Neuronal stem cell (in vitro differentiated cells): Measurements from ENCODE around the gene MCM10. TPM values are rescaled to one million over a fixed set of nuclear protein-coding genes. Genes with fewer than 3 reads are reported as not detected.
A peak's percentile ranks its signal among the peaks of the same experiment; 100 is the strongest.

ENCODE experiments used
- DNase-seq: peaks from one replicate; pipeline ENCODE4 v3.0.0-alpha.2; 2013; ENCODE audit warnings: low spot score
- H2AFZ ChIP-seq: one replicate; pipeline ENCODE4 v1.6.1; 2013; ENCODE audit warnings: mild to moderate bottlenecking, low read length, inconsistent platforms
- H2AK5ac ChIP-seq: 2 replicates; pipeline ENCODE4 v1.6.1; 2013; ENCODE audit warnings: low read depth, mild to moderate bottlenecking, inconsistent platforms, low read length, moderate library complexity, mixed read lengths
- H2BK120ac ChIP-seq: 2 replicates; pipeline ENCODE4 v1.6.1; 2013; ENCODE audit warnings: low read depth, mild to moderate bottlenecking, inconsistent platforms, low read length, moderate library complexity, mixed read lengths
- H2BK12ac ChIP-seq: one replicate; pipeline ENCODE4 v1.6.1; 2013; ENCODE audit warnings: low read length, inconsistent platforms
- H2BK15ac ChIP-seq: 2 replicates; pipeline ENCODE4 v1.6.1; 2013; ENCODE audit warnings: mild to moderate bottlenecking, low read length, inconsistent platforms, mixed read lengths
- H2BK5ac ChIP-seq: one replicate; pipeline ENCODE4 v1.6.1; 2013; ENCODE audit warnings: inconsistent platforms, mild to moderate bottlenecking, low read length, moderate library complexity
- H3K14ac ChIP-seq: one replicate; pipeline ENCODE4 v1.6.1; 2013; ENCODE audit warnings: low read length, inconsistent platforms
- H3K18ac ChIP-seq: 2 replicates; pipeline ENCODE4 v1.6.1; 2013; ENCODE audit warnings: low read length, inconsistent platforms
- H3K23ac ChIP-seq: 2 replicates; pipeline ENCODE4 v1.6.1; 2013; ENCODE audit warnings: low read depth, mild to moderate bottlenecking, mixed read lengths, low read length, inconsistent platforms; ENCODE audit not compliant: poor library complexity
- H3K27ac ChIP-seq: replicated peaks from 3 replicates; pipeline ENCODE4 v1.5.1; 2013; ENCODE audit warnings: low read length, inconsistent platforms
- H3K27me3 ChIP-seq, 3 experiments: 2 replicates each; pipeline ENCODE4 v1.6.1; 2013; ENCODE audit warnings: low read length in 3 of 3, mild to moderate bottlenecking in 2 of 3, inconsistent platforms in 1 of 3, low read depth in 1 of 3, mixed read lengths in 1 of 3, moderate library complexity in 1 of 3; ENCODE audit not compliant: control insufficient read depth in 3 of 3, insufficient read depth in 3 of 3
- H3K36me3 ChIP-seq, 2 donors: replicated peaks in 1 of 2; 2 replicates each; pipeline ENCODE4 v1.6.1; 2013; ENCODE audit warnings: low read length in 2 of 2; ENCODE audit not compliant: control insufficient read depth in 2 of 2, insufficient read depth in 2 of 2
- H3K4ac ChIP-seq: 2 replicates; pipeline ENCODE4 v1.6.1; 2013; ENCODE audit warnings: inconsistent platforms, mild to moderate bottlenecking, low read length, moderate library complexity
- H3K4me1 ChIP-seq, 2 donors: 1 replicate in 1 of 2; 2 replicates in 1 of 2; pipeline ENCODE4 v1.6.1; 2013; ENCODE audit warnings: low read length in 2 of 2, low read depth in 1 of 2; ENCODE audit not compliant: control insufficient read depth in 2 of 2, insufficient read depth in 1 of 2
- H3K4me2 ChIP-seq: one replicate; pipeline ENCODE4 v1.6.1; 2013; ENCODE audit warnings: mild to moderate bottlenecking, low read length, inconsistent platforms; ENCODE audit not compliant: insufficient read depth, poor library complexity, severe bottlenecking
- H3K4me3 ChIP-seq, 2 donors: 2 replicates each; pipeline ENCODE4 v1.5.1; 2013; ENCODE audit warnings: low read length in 2 of 2, mild to moderate bottlenecking in 2 of 2, inconsistent platforms in 1 of 2, moderate library complexity in 1 of 2
- H3K79me1 ChIP-seq: one replicate; pipeline ENCODE4 v1.6.1; 2013; ENCODE audit warnings: low read depth, mild to moderate bottlenecking, inconsistent platforms, low read length, moderate library complexity
- H3K9ac ChIP-seq: one replicate; pipeline ENCODE4 v1.6.1; 2013; ENCODE audit warnings: mild to moderate bottlenecking, low read depth, low read length, inconsistent platforms; ENCODE audit not compliant: poor library complexity
- H3K9me3 ChIP-seq, 2 donors: replicated peaks in 1 of 2; 2 replicates each; pipeline versions ENCODE3 to v1.6.1; 2013; ENCODE audit warnings: low read length in 2 of 2, mild to moderate bottlenecking in 2 of 2, inconsistent platforms in 1 of 2, low read depth in 1 of 2, mixed read lengths in 1 of 2, moderate library complexity in 1 of 2; ENCODE audit not compliant: control insufficient read depth in 2 of 2, insufficient read depth in 1 of 2
- H4K8ac ChIP-seq: one replicate; pipeline ENCODE4 v1.6.1; 2013; ENCODE audit warnings: low read depth, mild to moderate bottlenecking, inconsistent platforms, low read length, moderate library complexity
- H4K91ac ChIP-seq: one replicate; pipeline ENCODE4 v1.6.1; 2013; ENCODE audit warnings: low read length, low read depth, mild to moderate bottlenecking, inconsistent platforms; ENCODE audit not compliant: poor library complexity
- WGBS, 2 donors: extraction: QIAGEN DNeasy Blood & Tissue Kit; methylation state at CpG; one replicate each; pipeline ENCODE4 v1.1.7; 2013; ENCODE audit warnings: missing lambda C conversion rate in 2 of 2, mixed read lengths in 1 of 2; ENCODE audit not compliant: insufficient read length in 2 of 2, insufficient replicate concordance in 1 of 2; ENCODE audit errors: extremely low coverage in 2 of 2; 5-methylcytosine and 5-hydroxymethylcytosine counted together
- polyA plus RNA-seq, 2 experiments: library from polyadenylated mRNA; stranded (reverse); fragments of 200-250 nt; gene quantifications; one replicate each; pipeline ENCODE4 v1.2.3, GENCODE V29; 2013

Gene MCM10
- 17.7 TPM for polyA plus RNA-seq (2013, experiment 1 of 2)
- 18.3 TPM for polyA plus RNA-seq (2013, experiment 2 of 2)

DNA sequence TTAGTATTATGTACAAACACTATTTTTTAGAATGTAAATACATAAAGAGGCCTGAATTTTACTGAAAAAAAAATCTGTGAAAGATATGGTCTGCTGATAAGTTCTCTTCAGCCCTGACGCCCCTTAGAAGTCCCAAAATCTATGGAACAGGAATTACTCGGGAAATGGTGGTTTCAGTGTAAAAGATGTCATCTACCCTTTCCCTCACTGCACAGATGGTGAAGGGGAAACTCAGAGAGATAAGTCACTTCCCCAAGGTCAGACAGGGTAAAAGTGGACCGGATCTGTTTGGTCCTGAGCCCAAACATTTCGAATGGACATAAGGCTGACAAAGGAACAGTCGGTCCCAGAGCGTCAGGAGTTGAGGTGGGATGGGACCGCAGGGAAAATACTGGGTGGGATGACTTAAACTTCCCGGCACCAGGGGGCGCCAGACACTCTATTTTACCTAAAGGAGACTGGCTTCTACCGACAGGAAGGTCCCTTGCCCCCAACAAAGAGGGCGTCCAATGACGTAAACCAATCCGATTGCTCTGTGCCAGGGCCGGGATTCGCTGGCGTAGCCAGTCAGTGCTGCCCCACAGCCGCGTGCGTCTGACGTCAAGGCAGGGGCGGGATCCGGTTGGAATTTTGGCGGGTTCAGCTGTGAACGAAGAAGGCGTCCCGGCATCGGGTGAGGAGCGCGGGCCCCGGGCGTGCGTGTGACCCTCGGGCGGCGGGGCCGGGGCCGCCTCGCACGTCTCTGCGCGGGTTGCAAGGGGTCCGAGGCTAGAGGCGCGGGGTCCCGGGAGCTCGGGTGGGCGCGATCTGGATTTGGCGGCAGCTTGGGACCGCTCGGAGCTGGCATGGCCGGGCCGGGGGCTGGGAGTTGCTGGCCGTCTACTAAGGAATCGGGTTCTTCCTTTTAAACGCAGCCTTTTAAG lies at the start of gene MCM10:
Gene MCM10 (plus strand): TSS at position 625 of the 923 bp plus-strand sequence. CDS start 2,645 bp downstream, outside the sequence.
- no peak within 1 kb of the TSS for H3K27ac ChIP-seq
- peak within 1 kb of the TSS; percentile 95 for H2AFZ ChIP-seq
- peak within 1 kb of the TSS; percentile 69 for H3K4me2 ChIP-seq
- H3K27me3 ChIP-seq: no peaks in the 10 kb centered on the region
- no peak within 1 kb of the TSS for H2BK5ac ChIP-seq
- H4K91ac ChIP-seq: no peak within 1 kb of the TSS
- no peaks in the 10 kb centered on the region for H3K79me1 ChIP-seq
- no peak within 1 kb of the TSS for H3K4ac ChIP-seq
- H3K18ac ChIP-seq: no peak within 1 kb of the TSS
- H3K9me3 ChIP-seq: no peaks in the 10 kb centered on the region
- H2BK15ac ChIP-seq: no peak within 1 kb of the TSS
- H3K14ac ChIP-seq: no peak within 1 kb of the TSS
- peak within 1 kb of the TSS; percentile 55 to 86 for H3K4me3 ChIP-seq
- H2AK5ac ChIP-seq: no peak within 1 kb of the TSS
- H3K4me1 ChIP-seq: peaks cover 0 to 4% of the 10 kb centered on the region in 2 donors
- no peak within 1 kb of the TSS for H4K8ac ChIP-seq
- H3K9ac ChIP-seq: peak within 1 kb of the TSS; percentile 73
- no peak within 1 kb of the TSS for H2BK120ac ChIP-seq
- no peak within 1 kb of the TSS for H2BK12ac ChIP-seq
- H3K36me3 ChIP-seq: peaks cover 4 to 32% of the 10 kb centered on the region in 2 donors
- H3K23ac ChIP-seq: no peak within 1 kb of the TSS
- no CpG with 5 or more reads among the region's 56 CpGs for WGBS, 2 donors
- DNase-seq: peak; percentile 98

DNA sequence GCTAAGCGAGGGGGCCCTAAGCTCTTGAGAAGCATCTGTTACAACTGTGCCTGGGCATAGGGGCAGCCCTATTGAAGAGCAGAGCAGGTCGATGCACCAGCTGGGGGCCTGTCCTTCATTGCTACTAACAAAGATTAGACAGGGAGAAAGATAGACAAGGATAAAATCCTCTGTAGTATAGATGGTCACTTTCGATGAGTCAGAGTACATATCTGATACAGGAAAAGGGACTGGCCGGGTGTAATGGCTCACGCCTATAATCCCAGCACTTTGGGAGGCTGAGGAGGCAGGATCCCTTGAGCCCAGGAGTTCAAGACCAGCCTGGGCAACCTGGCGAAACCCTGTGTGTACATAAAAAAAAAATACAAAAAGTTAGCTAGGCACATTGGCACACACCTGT lies 47.8 kb upstream of the MCM10 start:
- Histone ChIP-seq H4K91ac (no peak overlapping the region), H3K18ac (no peak overlapping the region), H3K36me3 (no peaks in the 10 kb centered on the region), H2BK120ac (no peak overlapping the region), H3K27me3 (no peaks in the 10 kb centered on the region), H4K8ac (no peak overlapping the region), H3K4me3 (no peak overlapping the region), H3K23ac (no peak overlapping the region), H3K9me3 (no peaks in the 10 kb centered on the region), H2AFZ (no peak overlapping the region), H3K4me1 (no peaks in the 10 kb centered on the region), H3K14ac (no peak overlapping the region), H3K27ac (no peak overlapping the region), H3K79me1 (no peaks in the 10 kb centered on the region), H2BK12ac (no peak overlapping the region), H2BK5ac (no peak overlapping the region), H3K9ac (no peak overlapping the region), H3K4ac (no peak overlapping the region), H2BK15ac (no peak overlapping the region), H3K4me2 (no peak overlapping the region), H2AK5ac (no peak overlapping the region)
- DNase-seq: no peak
- WGBS, 2 donors: no CpG with 5 or more reads among the region's 6 CpGs

DNA sequence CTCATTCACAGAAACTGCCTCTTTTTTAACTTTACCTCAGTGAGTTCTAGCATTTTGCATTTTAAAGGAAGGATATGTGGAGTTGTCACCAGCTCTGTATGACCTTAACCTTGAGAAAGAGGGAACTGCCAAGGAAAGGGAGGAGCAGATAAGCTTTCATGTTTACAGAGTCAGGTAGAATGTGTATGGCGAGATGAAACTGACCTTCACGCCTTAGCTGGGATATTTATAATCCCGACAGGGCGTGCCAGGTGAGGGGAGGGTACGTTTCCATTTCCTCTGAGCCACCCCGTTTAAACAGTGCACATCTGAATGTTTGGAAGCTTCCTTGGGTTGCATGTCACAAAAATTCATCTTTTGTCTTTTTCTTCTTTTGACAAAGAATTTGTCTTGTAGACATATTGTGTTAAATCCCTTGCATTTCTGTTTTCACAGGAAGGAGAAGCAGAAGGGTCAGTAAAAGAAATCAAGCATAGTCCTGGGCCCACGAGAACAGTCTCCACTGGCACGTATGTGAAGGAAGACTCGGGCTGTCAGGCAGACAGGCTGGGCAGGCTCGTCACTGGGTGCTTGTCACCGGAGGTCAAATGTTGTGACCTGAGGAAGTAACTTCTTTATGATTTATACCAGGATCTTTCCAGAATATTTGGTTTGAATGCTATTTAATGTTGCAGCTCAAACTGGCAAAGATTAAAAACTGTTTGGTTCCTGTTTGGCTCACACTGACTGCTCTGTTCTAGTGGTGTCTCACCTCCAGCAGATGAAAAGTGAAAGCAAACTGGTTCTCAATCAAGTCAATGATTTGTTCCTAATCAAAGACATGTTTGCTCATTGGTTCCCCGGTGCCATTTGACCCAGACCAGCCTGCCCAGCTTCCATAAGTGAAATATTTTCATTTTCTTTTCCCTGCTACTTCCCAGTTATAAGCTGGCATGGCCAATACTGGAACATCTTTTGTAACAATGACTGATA lies 45.2 kb upstream of the MCM10 start:
- no peaks in the 10 kb centered on the region for H3K36me3 ChIP-seq
- H3K4me3 ChIP-seq: no peak overlapping the region
- H3K18ac ChIP-seq: no peak overlapping the region
- no peak overlapping the region for H3K4ac ChIP-seq
- no peak for DNase-seq
- H2BK120ac ChIP-seq: no peak overlapping the region
- H2BK5ac ChIP-seq: no peak overlapping the region
- H2BK15ac ChIP-seq: no peak overlapping the region
- H3K14ac ChIP-seq: no peak overlapping the region
- no peak overlapping the region for H3K27ac ChIP-seq
- H3K9me3 ChIP-seq: no peaks in the 10 kb centered on the region
- H3K4me2 ChIP-seq: no peak overlapping the region
- no peak overlapping the region for H3K9ac ChIP-seq
- H4K91ac ChIP-seq: no peak overlapping the region
- H2AFZ ChIP-seq: peak overlapping the region; percentile 19
- no peak overlapping the region for H2BK12ac ChIP-seq
- no CpG with 5 or more reads among the region's 12 CpGs for whole genome bisulfite sequencing, 2 donors
- H3K27me3 ChIP-seq: no peaks in the 10 kb centered on the region
- no peak overlapping the region for H2AK5ac ChIP-seq
- no peak overlapping the region for H3K23ac ChIP-seq
- no peak overlapping the region for H4K8ac ChIP-seq
- H3K4me1 ChIP-seq: no peaks in the 10 kb centered on the region
- no peaks in the 10 kb centered on the region for H3K79me1 ChIP-seq
